Measurements from ENCODE around the gene SLC2A8.
A peak's percentile ranks its signal among the peaks of the same experiment; 100 is the strongest.

Gene SLC2A8

GRCh38 chr9:127423934-127424675 lies 27.1 kb downstream of the SLC2A8 start, which contains the start of gene ZNF79:
ZNF79 (plus strand) TSS chr9:127424382; CDS start chr9:127424788, 406 bp downstream.
- DNase-seq (ENCODE audit: low read depth), result peak; percentile 89
- TF ChIP-seq, protein P1, sequence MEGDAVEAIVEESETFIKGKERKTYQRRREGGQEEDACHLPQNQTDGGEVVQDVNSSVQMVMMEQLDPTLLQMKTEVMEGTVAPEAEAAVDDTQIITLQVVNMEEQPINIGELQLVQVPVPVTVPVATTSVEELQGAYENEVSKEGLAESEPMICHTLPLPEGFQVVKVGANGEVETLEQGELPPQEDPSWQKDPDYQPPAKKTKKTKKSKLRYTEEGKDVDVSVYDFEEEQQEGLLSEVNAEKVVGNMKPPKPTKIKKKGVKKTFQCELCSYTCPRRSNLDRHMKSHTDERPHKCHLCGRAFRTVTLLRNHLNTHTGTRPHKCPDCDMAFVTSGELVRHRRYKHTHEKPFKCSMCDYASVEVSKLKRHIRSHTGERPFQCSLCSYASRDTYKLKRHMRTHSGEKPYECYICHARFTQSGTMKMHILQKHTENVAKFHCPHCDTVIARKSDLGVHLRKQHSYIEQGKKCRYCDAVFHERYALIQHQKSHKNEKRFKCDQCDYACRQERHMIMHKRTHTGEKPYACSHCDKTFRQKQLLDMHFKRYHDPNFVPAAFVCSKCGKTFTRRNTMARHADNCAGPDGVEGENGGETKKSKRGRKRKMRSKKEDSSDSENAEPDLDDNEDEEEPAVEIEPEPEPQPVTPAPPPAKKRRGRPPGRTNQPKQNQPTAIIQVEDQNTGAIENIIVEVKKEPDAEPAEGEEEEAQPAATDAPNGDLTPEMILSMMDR (conservative IDR thresholded peaks at IDR 0.05; ENCODE audit: control insufficient read depth, insufficient read depth, low read depth, low read length), result no peak
- peak within 1 kb of the TSS; percentile 76 for H3K4me3 ChIP-seq (ENCODE audit: control insufficient read depth, low read depth, low read length)

- no peak for DNase-seq (ENCODE audit: low read depth)
- H3K4me3 ChIP-seq (ENCODE audit: control insufficient read depth, low read depth, low read length), result peak overlapping the region; percentile 76
- TF ChIP-seq, protein P1 (conservative IDR thresholded peaks at IDR 0.05; ENCODE audit: control insufficient read depth, insufficient read depth, low read depth, low read length), result no peak
These were observed 27.7 kb downstream of the SLC2A8 start for GRCh38 chr9:127424676-127424999.

- DNase-seq (ENCODE audit: low read depth), result no peak
These were observed 29.8 kb downstream of the SLC2A8 start for GRCh38 chr9:127426756-127427155.

GRCh38 chr9:127428348-127428747 lies 31.4 kb downstream of the SLC2A8 start:
- no peak overlapping the region for H3K4me3 ChIP-seq (ENCODE audit: control insufficient read depth, low read depth, low read length)
- DNase-seq (ENCODE audit: low read depth), result no peak
- TF ChIP-seq, protein P1 (conservative IDR thresholded peaks at IDR 0.05; ENCODE audit: control insufficient read depth, insufficient read depth, low read depth, low read length), result no peak

More at GRCh38 chr9:127426756-127427155, 29.8 kb downstream of the SLC2A8 start:
- no peak overlapping the region for H3K4me3 ChIP-seq (ENCODE audit: control insufficient read depth, low read depth, low read length)
- TF ChIP-seq, protein P1 (conservative IDR thresholded peaks at IDR 0.05; ENCODE audit: control insufficient read depth, insufficient read depth, low read depth, low read length), result no peak

DNA sequence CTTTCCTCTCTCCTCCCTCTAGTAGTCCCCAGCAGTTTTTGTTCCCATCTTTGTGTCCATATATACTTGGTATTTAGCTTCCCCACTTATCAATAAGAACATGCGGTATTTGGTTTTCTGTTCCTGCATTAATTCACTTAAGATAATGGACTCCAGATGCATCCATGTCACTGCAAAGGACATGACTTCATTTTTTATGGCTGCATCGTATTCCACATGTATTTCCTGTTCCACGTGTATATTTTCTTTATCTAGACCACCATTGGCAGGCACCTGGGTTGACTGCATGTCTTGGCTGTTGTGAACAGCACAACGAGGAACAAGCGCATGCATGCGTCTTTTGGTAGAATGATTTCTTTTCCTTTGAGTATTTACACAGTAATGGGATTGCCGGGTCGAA lies 33.4 kb downstream of the SLC2A8 start:
- TF ChIP-seq, protein P1 (conservative IDR thresholded peaks at IDR 0.05; ENCODE audit: control insufficient read depth, insufficient read depth, low read depth, low read length), result no peak
- DNase-seq (ENCODE audit: low read depth), result no peak
- no peak overlapping the region for H3K4me3 ChIP-seq (ENCODE audit: control insufficient read depth, low read depth, low read length)

GRCh38 chr9:127437497-127438264 lies 40.7 kb downstream of the SLC2A8 start:
- TF ChIP-seq, protein P1 (conservative IDR thresholded peaks at IDR 0.05; ENCODE audit: control insufficient read depth, insufficient read depth, low read depth, low read length), result peak; percentile 4
- DNase-seq (ENCODE audit: low read depth), result no peak

More at GRCh38 chr9:127437497-127438264, 40.7 kb downstream of the SLC2A8 start:
- H3K4me3 ChIP-seq (ENCODE audit: control insufficient read depth, low read depth, low read length), result no peak overlapping the region
